ENCODE data around the gene SPEG. TPM values are rescaled to one million over a fixed set of nuclear protein-coding genes. Genes with fewer than 3 reads are reported as not detected.
"Not testable (repeated sequence)": the region's sequence is repeated elsewhere in the genome, so short reads cannot be mapped to it uniquely, and the experiment has no call there.

SPEG gene
- total RNA-seq, 1 donor from 2014 or later = 0.05 TPM

DNA sequence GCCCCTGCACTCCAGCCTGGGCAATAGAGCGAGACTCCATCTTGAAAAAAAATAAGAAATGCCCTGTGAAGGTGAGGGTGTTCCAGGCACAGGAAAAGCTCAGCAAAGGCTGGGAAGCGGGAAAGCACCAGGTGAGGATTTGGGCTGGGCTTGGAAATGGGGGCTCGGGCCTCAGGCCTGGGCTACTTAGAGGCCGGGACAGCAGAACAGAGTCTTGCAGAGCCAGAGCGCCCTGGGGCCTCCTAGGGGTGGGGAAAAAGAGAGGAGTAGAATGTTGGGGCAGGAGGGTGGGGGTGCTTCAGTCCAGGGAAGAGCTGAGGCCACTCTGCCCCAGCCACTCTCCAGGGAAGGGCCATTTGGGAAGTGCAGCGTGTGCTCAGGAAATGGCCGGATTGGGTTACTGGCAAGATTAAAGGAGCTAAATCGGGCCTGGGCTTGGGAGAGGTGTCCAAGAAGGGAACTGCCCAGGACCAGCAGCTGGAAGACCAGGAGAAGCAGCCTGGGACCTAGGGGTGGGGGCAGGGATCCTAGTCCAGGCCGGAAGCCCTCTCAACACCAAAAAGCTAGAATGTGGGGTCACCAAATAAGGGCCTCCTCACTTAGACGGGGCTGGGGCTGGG is 30.2 kb upstream of the SPEG start:
- intact Hi-C loops (cut with micrococcal nuclease) = no loop called here

DNA sequence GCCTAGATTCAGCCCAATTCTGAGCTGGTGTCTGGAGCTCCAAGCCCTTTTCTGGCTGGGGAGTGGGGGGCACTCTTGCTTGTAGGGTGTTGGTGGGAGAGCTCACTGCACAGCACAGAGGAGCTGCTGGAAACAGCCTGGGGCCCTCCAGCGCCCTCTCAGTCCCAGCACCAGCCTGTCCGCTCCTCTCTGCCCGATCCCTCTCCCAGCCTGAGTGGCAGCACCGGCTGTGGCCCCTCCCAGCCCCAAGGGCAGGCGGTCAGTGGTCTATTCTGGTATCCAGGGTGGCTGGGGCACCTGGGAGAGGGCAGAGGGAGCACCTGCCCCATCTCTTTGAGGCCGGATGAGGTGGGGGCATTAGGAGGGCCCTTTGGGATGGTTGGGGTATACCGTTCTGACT is 29.7 kb upstream of the SPEG start:
- intact Hi-C loops (cut with micrococcal nuclease) = no loop called here

- intact Hi-C loops (cut with micrococcal nuclease) = no loop called here
Observed at GRCh38 chr2:219405451-219405850, 29.2 kb upstream of the SPEG start.

DNA sequence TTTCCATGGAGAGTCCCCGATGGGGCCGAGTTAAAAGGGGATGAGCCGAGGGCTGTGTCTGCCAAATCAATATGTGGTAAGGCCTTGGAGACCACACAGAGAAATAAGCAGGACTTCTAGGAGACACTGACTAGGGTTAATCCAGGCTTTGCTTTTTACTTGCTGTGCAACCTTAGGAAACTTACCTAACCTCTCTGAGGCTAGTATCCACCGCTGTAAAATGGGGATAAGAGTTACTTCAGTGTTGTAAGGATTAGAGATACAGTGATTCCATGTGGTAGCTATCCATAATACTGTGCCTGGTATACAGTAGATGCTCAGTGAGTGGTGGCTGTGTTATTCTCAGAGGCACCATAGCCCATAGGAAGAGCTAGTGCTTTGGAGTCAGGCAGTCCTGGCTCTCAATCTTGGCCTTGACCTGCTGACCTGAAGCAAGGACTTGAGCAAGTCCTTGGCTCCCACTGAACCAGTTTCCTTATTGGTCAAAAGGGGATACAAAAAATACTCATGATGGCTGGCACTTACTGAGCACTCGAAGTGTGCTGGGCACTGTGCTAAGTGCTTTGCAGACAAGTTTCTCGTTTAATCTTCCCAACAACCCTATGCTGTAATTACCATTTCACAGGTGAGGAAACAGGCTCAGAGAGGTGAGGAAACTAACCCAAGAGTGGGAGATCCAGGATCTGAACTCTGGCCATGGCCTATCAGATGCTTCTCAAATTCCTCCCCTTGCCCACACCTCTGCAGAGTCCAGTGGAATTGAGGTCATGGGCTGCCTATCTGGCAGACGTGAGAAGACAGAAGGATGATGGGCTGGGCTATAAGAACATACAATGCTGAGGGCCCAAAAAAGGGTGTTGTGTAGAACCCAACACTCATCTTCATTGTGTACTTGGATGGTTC is 28.4 kb upstream of the SPEG start:
- intact Hi-C loops (cut with micrococcal nuclease) = no loop called here

DNA sequence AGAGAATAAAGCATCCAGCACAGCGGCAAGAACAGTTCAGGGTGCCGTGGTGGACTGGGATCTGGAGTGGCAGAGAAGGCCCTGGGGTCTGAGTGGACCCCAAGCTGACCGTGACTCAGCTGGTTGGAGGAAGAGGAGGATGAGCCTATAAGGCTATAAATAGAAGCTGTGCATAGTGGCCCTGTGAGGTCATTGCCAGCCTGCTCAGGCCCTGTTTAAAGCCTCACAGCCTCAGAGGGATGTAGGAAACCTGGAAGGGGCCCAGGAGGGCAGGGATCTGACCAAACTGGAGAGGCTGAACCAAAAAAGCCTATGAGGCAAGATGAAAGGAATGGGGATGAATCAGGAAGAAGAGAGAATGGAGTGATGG is 27.8 kb upstream of the SPEG start:
- intact Hi-C loops (cut with micrococcal nuclease) = no loop called here

- intact Hi-C loops (cut with micrococcal nuclease) = not testable (repeated sequence)
Observed at GRCh38 chr2:219407343-219407742, 27.3 kb upstream of the SPEG start.

DNA sequence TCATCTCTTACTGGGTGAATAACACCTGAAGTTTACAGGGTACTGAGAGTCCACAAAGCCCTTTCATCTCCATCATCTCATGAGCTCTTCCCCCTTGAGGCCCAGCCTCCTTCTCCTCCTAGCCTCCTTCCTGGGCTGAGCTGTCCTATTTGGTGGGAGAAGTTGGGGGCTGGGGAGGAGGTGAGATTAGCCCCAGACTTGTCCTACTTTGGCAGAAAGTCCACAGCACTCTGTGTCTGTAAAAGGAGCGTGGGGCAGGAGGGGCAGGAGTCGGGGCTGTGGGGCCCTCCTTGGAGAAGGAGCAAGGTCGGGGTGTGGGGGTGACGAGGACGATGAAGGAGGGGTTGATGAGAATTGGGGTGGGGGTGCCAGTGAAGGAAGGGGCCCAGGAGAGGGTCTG is 26.4 kb upstream of the SPEG start:
- intact Hi-C loops (cut with micrococcal nuclease) = no loop called here

DNA sequence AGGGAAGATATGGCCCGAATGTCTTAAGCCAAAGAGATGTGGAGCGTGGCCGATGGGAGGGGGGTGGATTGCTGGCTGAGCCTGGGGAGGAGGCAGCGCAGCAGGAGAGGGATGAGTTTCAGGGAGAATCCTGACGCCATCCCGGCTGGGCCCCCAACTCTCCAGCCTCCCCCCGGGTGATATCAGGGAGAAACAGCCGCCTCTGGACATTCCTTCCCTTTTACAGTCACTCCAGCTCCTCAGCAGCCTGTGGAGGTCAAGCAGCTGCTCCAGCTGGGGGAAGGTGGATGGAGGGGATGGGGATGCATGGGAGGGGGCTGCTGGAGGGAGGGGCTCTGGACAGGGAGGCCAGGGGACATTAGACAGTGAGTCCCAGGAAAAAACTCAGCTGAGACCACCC is 26.0 kb upstream of the SPEG start:
- intact Hi-C loops (cut with micrococcal nuclease) = no loop called here

GRCh38 chr2:219409619-219410018 is 25.0 kb upstream of the SPEG start:
- intact Hi-C loops (cut with micrococcal nuclease) = no loop called here

GRCh38 chr2:219410390-219410789 is 24.3 kb upstream of the SPEG start:
- intact Hi-C loops (cut with micrococcal nuclease) = no loop called here

DNA sequence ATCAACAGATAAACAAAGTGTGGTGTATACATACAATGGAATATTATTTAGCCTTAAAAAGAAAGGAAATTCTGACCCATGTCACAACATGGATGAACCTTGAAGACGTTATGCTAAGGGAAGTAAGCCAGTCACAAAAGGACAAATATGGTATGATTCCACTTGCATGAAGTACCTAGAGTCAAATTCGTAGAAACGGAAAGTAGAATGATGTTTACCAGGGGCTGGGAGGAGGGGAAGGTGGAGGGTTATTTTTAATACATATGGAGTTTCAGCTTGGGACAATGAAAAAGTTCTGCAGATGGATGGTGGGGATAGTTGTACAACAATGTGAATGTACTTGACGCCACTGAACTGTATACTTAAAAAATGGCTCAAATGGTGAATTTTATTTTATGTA is 19.8 kb upstream of the SPEG start:
- intact Hi-C loops (cut with micrococcal nuclease) = no loop called here

- intact Hi-C loops (cut with micrococcal nuclease) = no loop called here
Observed at GRCh38 chr2:219415580-219416234, 18.9 kb upstream of the SPEG start.

DNA sequence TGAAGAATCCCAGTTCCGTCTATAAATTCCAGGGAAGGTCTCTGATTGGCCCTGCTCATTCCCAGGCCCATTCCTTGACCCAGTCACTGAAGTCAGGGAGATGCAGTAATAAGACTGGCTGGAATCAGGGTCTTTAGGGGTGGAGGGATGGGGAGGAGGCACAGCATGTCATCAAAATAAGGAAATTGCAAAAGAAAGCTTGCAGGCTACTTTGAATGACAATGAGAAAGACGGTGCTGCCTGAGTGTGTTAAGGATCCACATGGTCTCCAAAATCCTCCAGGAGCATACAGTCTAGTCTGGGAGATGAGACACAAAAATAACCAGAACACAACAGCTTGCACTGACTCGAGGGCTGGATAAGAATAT is 18.4 kb upstream of the SPEG start:
- intact Hi-C loops (cut with micrococcal nuclease) = no loop called here

DNA sequence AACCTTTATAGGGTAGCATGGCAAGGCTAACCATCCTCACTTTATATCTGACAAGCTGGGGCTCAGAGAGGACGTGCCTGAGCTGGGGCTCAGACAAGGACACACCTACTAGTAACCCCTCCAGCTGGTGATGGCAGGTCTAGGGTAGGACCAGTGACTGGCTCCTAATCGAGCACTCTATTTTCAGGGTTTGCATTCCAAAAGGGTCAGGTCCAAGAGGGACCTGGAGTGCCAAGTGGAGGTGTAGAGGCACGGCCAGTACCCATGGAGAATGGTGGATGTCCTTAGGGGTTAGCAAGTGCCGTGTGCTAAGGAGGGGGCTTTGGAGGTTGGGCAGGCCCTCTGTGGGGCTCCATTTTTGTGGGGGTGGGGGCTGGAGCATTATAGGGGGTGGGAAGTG is 17.7 kb upstream of the SPEG start:
- intact Hi-C loops (cut with micrococcal nuclease) = no loop called here

DNA sequence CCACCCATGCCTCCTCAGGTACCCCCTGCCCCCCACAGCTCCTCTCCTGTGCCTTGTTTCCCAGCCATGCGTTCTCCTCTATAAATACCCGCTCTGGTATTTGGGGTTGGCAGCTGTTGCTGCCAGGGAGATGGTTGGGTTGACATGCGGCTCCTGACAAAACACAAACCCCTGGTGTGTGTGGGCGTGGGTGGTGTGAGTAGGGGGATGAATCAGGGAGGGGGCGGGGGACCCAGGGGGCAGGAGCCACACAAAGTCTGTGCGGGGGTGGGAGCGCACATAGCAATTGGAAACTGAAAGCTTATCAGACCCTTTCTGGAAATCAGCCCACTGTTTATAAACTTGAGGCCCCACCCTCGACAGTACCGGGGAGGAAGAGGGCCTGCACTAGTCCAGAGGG is 17.3 kb upstream of the SPEG start:
- intact Hi-C loops (cut with micrococcal nuclease) = no loop called here

DNA sequence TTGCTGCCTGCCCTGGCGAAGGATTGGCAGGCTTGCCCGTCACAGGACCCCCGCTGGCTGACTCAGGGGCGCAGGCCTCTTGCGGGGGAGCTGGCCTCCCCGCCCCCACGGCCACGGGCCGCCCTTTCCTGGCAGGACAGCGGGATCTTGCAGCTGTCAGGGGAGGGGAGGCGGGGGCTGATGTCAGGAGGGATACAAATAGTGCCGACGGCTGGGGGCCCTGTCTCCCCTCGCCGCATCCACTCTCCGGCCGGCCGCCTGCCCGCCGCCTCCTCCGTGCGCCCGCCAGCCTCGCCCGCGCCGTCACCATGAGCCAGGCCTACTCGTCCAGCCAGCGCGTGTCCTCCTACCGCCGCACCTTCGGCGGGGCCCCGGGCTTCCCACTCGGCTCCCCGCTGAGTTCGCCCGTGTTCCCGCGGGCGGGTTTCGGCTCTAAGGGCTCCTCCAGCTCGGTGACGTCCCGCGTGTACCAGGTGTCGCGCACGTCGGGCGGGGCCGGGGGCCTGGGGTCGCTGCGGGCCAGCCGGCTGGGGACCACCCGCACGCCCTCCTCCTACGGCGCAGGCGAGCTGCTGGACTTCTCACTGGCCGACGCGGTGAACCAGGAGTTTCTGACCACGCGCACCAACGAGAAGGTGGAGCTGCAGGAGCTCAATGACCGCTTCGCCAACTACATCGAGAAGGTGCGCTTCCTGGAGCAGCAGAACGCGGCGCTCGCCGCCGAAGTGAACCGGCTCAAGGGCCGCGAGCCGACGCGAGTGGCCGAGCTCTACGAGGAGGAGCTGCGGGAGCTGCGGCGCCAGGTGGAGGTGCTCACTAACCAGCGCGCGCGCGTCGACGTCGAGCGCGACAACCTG is 16.3 kb upstream of the SPEG start, which contains the start of gene DES:
Gene DES (plus strand): TSS at position 223 of the 857 bp plus-strand sequence. CDS start 86 bp downstream, at position 309.
- intact Hi-C loops (cut with micrococcal nuclease) = no loop called here

GRCh38 chr2:219419012-219419324 is 15.7 kb upstream of the SPEG start:
- intact Hi-C loops (cut with micrococcal nuclease) = no loop called here

DNA sequence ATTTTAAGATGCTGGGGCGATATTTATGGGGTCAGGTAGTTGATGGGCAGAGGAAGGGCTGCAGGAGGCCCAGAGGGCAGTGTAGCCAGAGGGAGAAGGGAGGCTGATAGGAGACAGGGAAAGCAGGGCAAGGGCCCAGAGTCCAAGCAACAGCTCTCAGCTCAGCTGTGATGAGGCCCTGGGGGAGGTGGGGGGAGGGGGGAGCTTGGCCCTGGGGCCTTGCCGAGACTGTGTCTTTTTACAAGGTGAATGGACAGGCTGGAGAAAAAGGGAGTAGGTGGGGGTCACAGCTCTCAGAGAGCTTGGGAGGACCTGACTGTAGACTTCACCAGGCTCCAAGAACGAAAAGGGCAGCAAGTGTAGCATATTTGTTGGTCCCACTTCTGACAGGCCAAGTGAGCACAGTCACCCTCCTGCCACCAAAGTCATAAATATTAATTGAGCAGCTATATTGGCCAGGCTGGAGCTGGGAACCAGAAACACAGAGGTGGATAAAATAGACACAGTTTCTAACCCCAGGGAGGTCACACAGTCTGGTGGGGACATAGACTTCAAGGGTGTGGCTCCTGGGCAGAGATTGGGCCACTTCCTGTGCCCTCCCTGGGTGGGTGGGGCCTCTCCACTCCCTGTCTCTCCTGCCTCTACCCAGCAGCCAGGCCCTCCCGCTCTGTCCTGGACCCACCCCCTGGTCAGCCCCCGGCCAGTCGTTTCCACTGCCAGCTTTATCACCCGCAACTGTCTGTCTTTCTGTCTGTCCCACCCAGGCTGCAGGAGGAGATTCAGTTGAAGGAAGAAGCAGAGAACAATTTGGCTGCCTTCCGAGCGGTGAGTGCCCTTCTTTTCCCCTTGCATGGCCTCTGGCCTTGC is 15.1 kb upstream of the SPEG start:
- intact Hi-C loops (cut with micrococcal nuclease) = no loop called here

- intact Hi-C loops (cut with micrococcal nuclease) = no loop called here
Observed at GRCh38 chr2:219420687-219421086, 14.0 kb upstream of the SPEG start.

DNA sequence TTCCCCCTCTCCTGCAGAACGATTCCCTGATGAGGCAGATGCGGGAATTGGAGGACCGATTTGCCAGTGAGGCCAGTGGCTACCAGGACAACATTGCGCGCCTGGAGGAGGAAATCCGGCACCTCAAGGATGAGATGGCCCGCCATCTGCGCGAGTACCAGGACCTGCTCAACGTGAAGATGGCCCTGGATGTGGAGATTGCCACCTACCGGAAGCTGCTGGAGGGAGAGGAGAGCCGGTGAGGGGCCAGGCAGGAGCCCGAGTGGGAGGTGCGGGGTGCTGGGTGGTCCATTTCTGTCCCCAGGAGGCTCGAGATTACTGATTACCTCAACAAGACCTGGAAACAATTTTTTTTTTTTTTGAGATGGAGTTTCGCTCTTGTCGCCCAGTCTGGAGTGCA is 13.3 kb upstream of the SPEG start:
- intact Hi-C loops (cut with micrococcal nuclease) = no loop called here
